ENCODE results near the gene FNDC4. TPM values are rescaled to one million over a fixed set of nuclear protein-coding genes. Genes with fewer than 3 reads are reported as not detected.

Gene FNDC4
- polyA plus RNA-seq, 1 donor: 8.2 TPM

GRCh38 chr2:27492557-27492956, 2.4 kb downstream of the FNDC4 start:
- no peak for DNase-seq

- peak; percentile 97 for DNase-seq
Observed at GRCh38 chr2:27489498-27490397, 5.3 kb downstream of the FNDC4 start, which contains the start of gene IFT172. IFT172 (minus strand) TSS chr2:27489743; CDS start chr2:27489653, 90 bp downstream.

- peak; percentile 5 for DNase-seq
Observed at GRCh38 chr2:27489118-27489497, 5.9 kb downstream of the FNDC4 start.

- DNase-seq: no peak
Observed at GRCh38 chr2:27485496-27485895, 9.5 kb downstream of the FNDC4 start.

GRCh38 chr2:27471961-27472360, 23.0 kb downstream of the FNDC4 start:
- no peak for DNase-seq

GRCh38 chr2:27464443-27464842, 30.6 kb downstream of the FNDC4 start:
- no peak for DNase-seq

GRCh38 chr2:27461118-27461517, 33.9 kb downstream of the FNDC4 start:
- DNase-seq: no peak

GRCh38 chr2:27453968-27454367, 41.0 kb downstream of the FNDC4 start:
- DNase-seq: no peak

GRCh38 chr2:27451095-27451494, 43.9 kb downstream of the FNDC4 start:
- no peak for DNase-seq

- DNase-seq: no peak
Observed at GRCh38 chr2:27448381-27448780, 46.6 kb downstream of the FNDC4 start.

- DNase-seq: no peak
Observed at GRCh38 chr2:27446057-27446456, 48.9 kb downstream of the FNDC4 start.

GRCh38 chr2:27445615-27446014, 49.4 kb downstream of the FNDC4 start:
- DNase-seq: no peak

- DNase-seq: no peak
Observed at GRCh38 chr2:27445155-27445554, 49.8 kb downstream of the FNDC4 start.

- no peak for DNase-seq
Observed at GRCh38 chr2:27442920-27443282, 52.1 kb downstream of the FNDC4 start.

- DNase-seq: no peak
Observed at GRCh38 chr2:27441958-27442919, 52.8 kb downstream of the FNDC4 start, which contains the start of gene KRTCAP3. KRTCAP3 (plus strand) TSS chr2:27442381; CDS start chr2:27442413, 32 bp downstream.

Other genes with a start within 250 kb of the FNDC4 start
- 2.8 TPM for gene SLC30A3, start 232.2 kb downstream of the FNDC4 start, polyA plus RNA-seq (ENCODE audit: insufficient read length)
- 0.34 TPM for gene DNAJC5G, start 219.8 kb downstream of the FNDC4 start, polyA plus RNA-seq (ENCODE audit: insufficient read length)
- 128 TPM for gene TRIM54, start 212.8 kb downstream of the FNDC4 start, polyA plus RNA-seq (ENCODE audit: insufficient read length)
- gene UCN, start 186.8 kb downstream of the FNDC4 start, polyA plus RNA-seq (ENCODE audit: insufficient read length): 2.5 TPM
- 46.8 TPM for gene MPV17, start 172.1 kb downstream of the FNDC4 start, polyA plus RNA-seq (ENCODE audit: insufficient read length)
- gene GTF3C2, start 138.4 kb downstream of the FNDC4 start, polyA plus RNA-seq (ENCODE audit: insufficient read length): 32.5 TPM
- gene EIF2B4, start 124.9 kb downstream of the FNDC4 start, polyA plus RNA-seq (ENCODE audit: insufficient read length): 34.4 TPM
- 75.0 TPM for gene SNX17, start 124.6 kb downstream of the FNDC4 start, polyA plus RNA-seq (ENCODE audit: insufficient read length)
- 15.4 TPM for gene ZNF513, start 114.5 kb downstream of the FNDC4 start, polyA plus RNA-seq (ENCODE audit: insufficient read length)
- gene PPM1G, start 85.6 kb downstream of the FNDC4 start, polyA plus RNA-seq (ENCODE audit: insufficient read length): 57.8 TPM
- gene NRBP1, start 66.6 kb downstream of the FNDC4 start, polyA plus RNA-seq (ENCODE audit: insufficient read length): 115 TPM
- 1.4 TPM for gene KRTCAP3, start 52.8 kb downstream of the FNDC4 start, polyA plus RNA-seq (ENCODE audit: insufficient read length)
- gene IFT172, start 5.5 kb downstream of the FNDC4 start, polyA plus RNA-seq (ENCODE audit: insufficient read length): 27.5 TPM
- gene GCKR, start 1.6 kb upstream of the FNDC4 start, polyA plus RNA-seq (ENCODE audit: insufficient read length): 0.22 TPM
- gene ZNF512, start 87.8 kb upstream of the FNDC4 start, polyA plus RNA-seq (ENCODE audit: insufficient read length): 42.3 TPM
- gene CCDC121, start 133.8 kb upstream of the FNDC4 start, polyA plus RNA-seq (ENCODE audit: insufficient read length): 5.1 TPM
- 30.4 TPM for gene GPN1, start 133.8 kb upstream of the FNDC4 start, polyA plus RNA-seq (ENCODE audit: insufficient read length)
- 33.8 TPM for gene SUPT7L, start 168.4 kb upstream of the FNDC4 start, polyA plus RNA-seq (ENCODE audit: insufficient read length)
- gene SLC4A1AP, start 168.7 kb upstream of the FNDC4 start, polyA plus RNA-seq (ENCODE audit: insufficient read length): 24.6 TPM